OCI-LY3 (cell line): ENCODE data around the gene ELOVL1.

ENCODE experiments used
- EZH2phosphoT487 ChIP-seq: fragments of 200-600 bp; shearing (Covaris generic); IDR thresholded peaks from 2 replicates; pipeline ENCODE4 v1.6.1; 2018; ENCODE audit warnings: antibody characterized with exemption, mixed run types, low read depth
- TF ChIP-seq, protein P1 (sequence below): fragments of 200-600, 300-600 bp; sonication (generic); IDR thresholded peaks from 2 replicates; pipeline ENCODE4 v1.5.1; 2014; ENCODE audit warnings: antibody characterized with exemption, low read length, low read depth

DNA sequence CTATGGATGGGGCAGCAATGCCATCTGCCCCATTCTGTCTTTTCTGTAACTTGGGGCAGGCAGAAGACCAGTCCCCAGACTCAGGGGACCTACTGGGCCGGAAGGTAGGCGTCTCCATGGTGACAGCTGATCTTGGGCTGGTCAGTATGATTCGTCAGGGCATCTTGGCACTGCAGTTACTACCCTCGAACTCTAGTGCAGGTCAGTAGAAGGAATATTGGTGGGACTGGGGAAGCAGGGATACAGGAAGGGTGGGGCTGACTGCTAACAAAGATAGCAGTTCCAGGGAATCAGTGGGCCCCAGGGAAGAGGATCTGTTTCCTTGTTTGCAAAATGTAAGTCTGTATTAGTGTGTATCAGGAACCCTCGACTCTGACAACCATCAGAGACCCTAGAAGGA lies 48.1 kb upstream of the ELOVL1 start:
- TF ChIP-seq, protein P1, sequence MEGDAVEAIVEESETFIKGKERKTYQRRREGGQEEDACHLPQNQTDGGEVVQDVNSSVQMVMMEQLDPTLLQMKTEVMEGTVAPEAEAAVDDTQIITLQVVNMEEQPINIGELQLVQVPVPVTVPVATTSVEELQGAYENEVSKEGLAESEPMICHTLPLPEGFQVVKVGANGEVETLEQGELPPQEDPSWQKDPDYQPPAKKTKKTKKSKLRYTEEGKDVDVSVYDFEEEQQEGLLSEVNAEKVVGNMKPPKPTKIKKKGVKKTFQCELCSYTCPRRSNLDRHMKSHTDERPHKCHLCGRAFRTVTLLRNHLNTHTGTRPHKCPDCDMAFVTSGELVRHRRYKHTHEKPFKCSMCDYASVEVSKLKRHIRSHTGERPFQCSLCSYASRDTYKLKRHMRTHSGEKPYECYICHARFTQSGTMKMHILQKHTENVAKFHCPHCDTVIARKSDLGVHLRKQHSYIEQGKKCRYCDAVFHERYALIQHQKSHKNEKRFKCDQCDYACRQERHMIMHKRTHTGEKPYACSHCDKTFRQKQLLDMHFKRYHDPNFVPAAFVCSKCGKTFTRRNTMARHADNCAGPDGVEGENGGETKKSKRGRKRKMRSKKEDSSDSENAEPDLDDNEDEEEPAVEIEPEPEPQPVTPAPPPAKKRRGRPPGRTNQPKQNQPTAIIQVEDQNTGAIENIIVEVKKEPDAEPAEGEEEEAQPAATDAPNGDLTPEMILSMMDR = no peak
- TF ChIP-seq EZH2phosphoT487 = no peak
